K562 (cell line): Measurements from ENCODE around the gene CPLX1. TPM values are rescaled to one million over a fixed set of nuclear protein-coding genes. Genes with fewer than 3 reads are reported as not detected.

Experiments used
- DEAF1 ChIP-seq: fragments of 450-650 bp; formaldehyde crosslinking; IDR thresholded peaks from 2 replicates; pipeline ENCODE4 v1.4.0; 2020; ENCODE audit warnings: mild to moderate bottlenecking, moderate library complexity
- IRF2 ChIP-seq: sonication (generic); formaldehyde crosslinking; IDR thresholded peaks from 2 replicates; pipeline ENCODE4 v1.8.1; 2022; ENCODE audit warnings: mild to moderate bottlenecking, missing genetic modification reagents
- L3MBTL2 ChIP-seq: fragments of 450-650 bp; IDR thresholded peaks from 2 replicates; pipeline ENCODE4 v1.6.1; 2016; ENCODE audit warnings: mild to moderate bottlenecking, moderate library complexity
- MAZ ChIP-seq, 2 experiments: fragments of 450-650 bp in 1 of 2; sonication (generic) in 1 of 2; formaldehyde crosslinking; IDR thresholded peaks in 1 of 2; conservative IDR thresholded peaks in 1 of 2; 2 replicates each; pipeline versions ENCODE4 v1.4.0 to v1.5.0; 2020; ENCODE audit warnings: mild to moderate bottlenecking in 1 of 2, missing genetic modification reagents in 1 of 2
- MYBL2 ChIP-seq, 2 experiments: fragments of 450-650 bp in 1 of 2; sonication (generic) in 1 of 2; formaldehyde crosslinking in 1 of 2; IDR thresholded peaks; 2 replicates each; pipeline versions ENCODE4 v1.6.1 to v1.8.1; 2017 to 2022; ENCODE audit warnings: borderline replicate concordance in 1 of 2, inconsistent platforms in 1 of 2, low read depth in 1 of 2, mild to moderate bottlenecking in 1 of 2, missing genetic modification reagents in 1 of 2, moderate library complexity in 1 of 2
- NFYB ChIP-seq: IDR thresholded peaks from 2 replicates; pipeline ENCODE4 v1.6.1; 2011; ENCODE audit warnings: mild to moderate bottlenecking, moderate library complexity; ENCODE audit not compliant: insufficient read length; ENCODE audit errors: extremely low read depth
- TEAD1 ChIP-seq, 2 experiments: fragments of 450-650 bp in 1 of 2; sonication (generic) in 1 of 2; formaldehyde crosslinking; IDR thresholded peaks; 2 replicates each; pipeline versions ENCODE4 v1.4.0 to v1.8.0; 2020 to 2022; ENCODE audit warnings: mild to moderate bottlenecking in 2 of 2, missing genetic modification reagents in 1 of 2
- TEAD4 ChIP-seq, 2 experiments: sonication (generic) in 1 of 2; formaldehyde crosslinking in 1 of 2; IDR thresholded peaks; 2 replicates each; pipeline versions ENCODE4 v1.6.1 to v1.8.0; 2012 to 2022; ENCODE audit warnings: borderline replicate concordance in 1 of 2, inconsistent platforms in 1 of 2, low read length in 1 of 2, mild to moderate bottlenecking in 1 of 2, missing genetic modification reagents in 1 of 2
- ZNF316 ChIP-seq: fragments of 450-650 bp; IDR thresholded peaks from 2 replicates; pipeline ENCODE4 v1.6.1; 2016
- polyA plus RNA-seq, 8 experiments: library from polyadenylated mRNA; depleted of rRNA in 4 of 8; stranded (reverse) in 5 of 8; unstranded in 3 of 8; fragments of >200 nt; fragmentation: Nextera tagmentation in 2 of 8; fragmentation: Illumina TruSeq in 1 of 8; extraction: Ambion mirVana in 2 of 8; extraction: Trizol in 1 of 8; gene quantifications; 2 replicates each; pipeline versions ENCODE4 v1.2.1 to v1.2.3, GENCODE V29; 2011 to 2014; ENCODE audit warnings: inconsistent platforms in 1 of 8, missing spikeins in 1 of 8
- total RNA-seq, 7 experiments: library from RNA; depleted of rRNA in 6 of 7; stranded (reverse); fragments of >200 nt in 6 of 7; fragmentation: Illumina TruSeq in 2 of 7; extraction: Trizol in 2 of 7; gene quantifications; 2 replicates each; pipeline versions ENCODE4 v1.2.1 to v1.2.3, GENCODE V29; 2011 to 2021; ENCODE audit warnings: low replicate concordance in 1 of 7
- TF ChIP-seq, protein P1 (sequence below), 2 experiments: IDR thresholded peaks; 2 replicates each; pipeline ENCODE4 v1.6.1; 2011; ENCODE audit warnings: borderline replicate concordance in 1 of 2, control low read depth in 1 of 2, low read depth in 1 of 2, low read length in 1 of 2, mild to moderate bottlenecking in 1 of 2, mixed read lengths in 1 of 2, moderate library complexity in 1 of 2; ENCODE audit not compliant: insufficient read depth in 1 of 2, insufficient read length in 1 of 2, poor library complexity in 1 of 2, severe bottlenecking in 1 of 2; ENCODE audit errors: extremely low read depth in 1 of 2
- TF ChIP-seq, protein P2 (sequence below): fragments of 450-650 bp; IDR thresholded peaks from 2 replicates; pipeline ENCODE4 v1.6.1; 2016; ENCODE audit warnings: mild to moderate bottlenecking, moderate library complexity

The CPLX1 gene
- total and polyA plus RNA-seq, 9 of the 15 experiments (the other 6 are each of a cell fraction or from before 2014, with no cell fraction given): 0.03 to 3.3 (median 0.17) TPM; not detected in 2

DNA sequence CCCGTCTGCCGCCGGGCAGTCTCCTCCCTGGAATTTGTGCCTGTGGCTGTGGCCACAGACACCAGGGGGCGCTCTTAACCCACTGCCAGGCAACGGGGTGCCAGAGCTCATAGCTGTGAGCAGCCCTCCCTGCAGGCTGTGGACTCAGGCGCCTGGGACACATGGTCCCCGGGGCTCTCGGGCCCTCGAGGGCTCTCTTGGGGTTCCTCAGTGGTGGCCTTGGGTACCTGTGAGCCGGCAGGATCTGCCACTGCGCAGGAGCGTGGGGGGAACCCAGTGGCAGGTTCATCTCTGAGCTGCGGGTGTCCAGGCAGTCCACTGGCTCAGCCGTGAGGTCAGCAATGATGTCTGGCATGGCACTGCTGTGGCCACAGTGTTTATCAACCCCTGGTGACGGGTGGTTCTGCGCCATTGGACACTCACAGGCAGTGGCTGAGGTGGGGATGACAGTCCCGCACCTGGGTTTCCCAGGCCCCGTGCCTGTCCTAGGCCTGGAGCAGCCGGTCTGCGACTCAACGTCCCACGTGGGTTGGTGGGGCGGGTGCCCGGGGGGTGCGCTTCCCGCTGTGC, 83.1 kb downstream of the CPLX1 start (continued):
- TF ChIP-seq NFYB (no peak), MYBL2 (IDR thresholded peaks at IDR 0.05; ENCODE audit: low read depth) (no peak), MYBL2 (CRISPR knock-in tag; IDR thresholded peaks at IDR 0.05; ENCODE audit: borderline replicate concordance) (no peak), L3MBTL2 (0 out of 2 replicates have a peak, but pooled peaks have one; percentile 23), MAZ (CRISPR knock-in tag; conservative IDR thresholded peaks at IDR 0.05 in 1 of 2, IDR thresholded peaks at IDR 0.05 in 1 of 2) (peak in 1 of 2 experiments; percentile 51; a peak in 1 of 4 replicates), ZNF316 (no peak), DEAF1 (CRISPR knock-in tag) (0 out of 2 replicates have a peak, but pooled peaks have one; percentile 24), TEAD4 (IDR thresholded peaks at IDR 0.05; ENCODE audit: low read length) (0 out of 2 replicates have a peak, but pooled peaks have one; percentile 32), TEAD4 (CRISPR knock-in tag; IDR thresholded peaks at IDR 0.05; ENCODE audit: borderline replicate concordance) (no peak), TEAD1 (CRISPR knock-in tag; IDR thresholded peaks at IDR 0.05) (peak in 1 of 2 experiments; percentile 87; a peak in 1 of 4 replicates), IRF2 (CRISPR knock-in tag) (no peak)
- TF ChIP-seq, protein P1, sequence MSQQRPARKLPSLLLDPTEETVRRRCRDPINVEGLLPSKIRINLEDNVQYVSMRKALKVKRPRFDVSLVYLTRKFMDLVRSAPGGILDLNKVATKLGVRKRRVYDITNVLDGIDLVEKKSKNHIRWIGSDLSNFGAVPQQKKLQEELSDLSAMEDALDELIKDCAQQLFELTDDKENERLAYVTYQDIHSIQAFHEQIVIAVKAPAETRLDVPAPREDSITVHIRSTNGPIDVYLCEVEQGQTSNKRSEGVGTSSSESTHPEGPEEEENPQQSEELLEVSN (IDR thresholded peaks at IDR 0.05; ENCODE audit: borderline replicate concordance in 1 of 2, extremely low read depth in 1 of 2, insufficient read depth in 1 of 2, insufficient read length in 1 of 2, low read depth in 1 of 2, low read length in 1 of 2, poor library complexity in 1 of 2, severe bottlenecking in 1 of 2): peak in 1 of 2 experiments; percentile 72
- TF ChIP-seq, protein P2, sequence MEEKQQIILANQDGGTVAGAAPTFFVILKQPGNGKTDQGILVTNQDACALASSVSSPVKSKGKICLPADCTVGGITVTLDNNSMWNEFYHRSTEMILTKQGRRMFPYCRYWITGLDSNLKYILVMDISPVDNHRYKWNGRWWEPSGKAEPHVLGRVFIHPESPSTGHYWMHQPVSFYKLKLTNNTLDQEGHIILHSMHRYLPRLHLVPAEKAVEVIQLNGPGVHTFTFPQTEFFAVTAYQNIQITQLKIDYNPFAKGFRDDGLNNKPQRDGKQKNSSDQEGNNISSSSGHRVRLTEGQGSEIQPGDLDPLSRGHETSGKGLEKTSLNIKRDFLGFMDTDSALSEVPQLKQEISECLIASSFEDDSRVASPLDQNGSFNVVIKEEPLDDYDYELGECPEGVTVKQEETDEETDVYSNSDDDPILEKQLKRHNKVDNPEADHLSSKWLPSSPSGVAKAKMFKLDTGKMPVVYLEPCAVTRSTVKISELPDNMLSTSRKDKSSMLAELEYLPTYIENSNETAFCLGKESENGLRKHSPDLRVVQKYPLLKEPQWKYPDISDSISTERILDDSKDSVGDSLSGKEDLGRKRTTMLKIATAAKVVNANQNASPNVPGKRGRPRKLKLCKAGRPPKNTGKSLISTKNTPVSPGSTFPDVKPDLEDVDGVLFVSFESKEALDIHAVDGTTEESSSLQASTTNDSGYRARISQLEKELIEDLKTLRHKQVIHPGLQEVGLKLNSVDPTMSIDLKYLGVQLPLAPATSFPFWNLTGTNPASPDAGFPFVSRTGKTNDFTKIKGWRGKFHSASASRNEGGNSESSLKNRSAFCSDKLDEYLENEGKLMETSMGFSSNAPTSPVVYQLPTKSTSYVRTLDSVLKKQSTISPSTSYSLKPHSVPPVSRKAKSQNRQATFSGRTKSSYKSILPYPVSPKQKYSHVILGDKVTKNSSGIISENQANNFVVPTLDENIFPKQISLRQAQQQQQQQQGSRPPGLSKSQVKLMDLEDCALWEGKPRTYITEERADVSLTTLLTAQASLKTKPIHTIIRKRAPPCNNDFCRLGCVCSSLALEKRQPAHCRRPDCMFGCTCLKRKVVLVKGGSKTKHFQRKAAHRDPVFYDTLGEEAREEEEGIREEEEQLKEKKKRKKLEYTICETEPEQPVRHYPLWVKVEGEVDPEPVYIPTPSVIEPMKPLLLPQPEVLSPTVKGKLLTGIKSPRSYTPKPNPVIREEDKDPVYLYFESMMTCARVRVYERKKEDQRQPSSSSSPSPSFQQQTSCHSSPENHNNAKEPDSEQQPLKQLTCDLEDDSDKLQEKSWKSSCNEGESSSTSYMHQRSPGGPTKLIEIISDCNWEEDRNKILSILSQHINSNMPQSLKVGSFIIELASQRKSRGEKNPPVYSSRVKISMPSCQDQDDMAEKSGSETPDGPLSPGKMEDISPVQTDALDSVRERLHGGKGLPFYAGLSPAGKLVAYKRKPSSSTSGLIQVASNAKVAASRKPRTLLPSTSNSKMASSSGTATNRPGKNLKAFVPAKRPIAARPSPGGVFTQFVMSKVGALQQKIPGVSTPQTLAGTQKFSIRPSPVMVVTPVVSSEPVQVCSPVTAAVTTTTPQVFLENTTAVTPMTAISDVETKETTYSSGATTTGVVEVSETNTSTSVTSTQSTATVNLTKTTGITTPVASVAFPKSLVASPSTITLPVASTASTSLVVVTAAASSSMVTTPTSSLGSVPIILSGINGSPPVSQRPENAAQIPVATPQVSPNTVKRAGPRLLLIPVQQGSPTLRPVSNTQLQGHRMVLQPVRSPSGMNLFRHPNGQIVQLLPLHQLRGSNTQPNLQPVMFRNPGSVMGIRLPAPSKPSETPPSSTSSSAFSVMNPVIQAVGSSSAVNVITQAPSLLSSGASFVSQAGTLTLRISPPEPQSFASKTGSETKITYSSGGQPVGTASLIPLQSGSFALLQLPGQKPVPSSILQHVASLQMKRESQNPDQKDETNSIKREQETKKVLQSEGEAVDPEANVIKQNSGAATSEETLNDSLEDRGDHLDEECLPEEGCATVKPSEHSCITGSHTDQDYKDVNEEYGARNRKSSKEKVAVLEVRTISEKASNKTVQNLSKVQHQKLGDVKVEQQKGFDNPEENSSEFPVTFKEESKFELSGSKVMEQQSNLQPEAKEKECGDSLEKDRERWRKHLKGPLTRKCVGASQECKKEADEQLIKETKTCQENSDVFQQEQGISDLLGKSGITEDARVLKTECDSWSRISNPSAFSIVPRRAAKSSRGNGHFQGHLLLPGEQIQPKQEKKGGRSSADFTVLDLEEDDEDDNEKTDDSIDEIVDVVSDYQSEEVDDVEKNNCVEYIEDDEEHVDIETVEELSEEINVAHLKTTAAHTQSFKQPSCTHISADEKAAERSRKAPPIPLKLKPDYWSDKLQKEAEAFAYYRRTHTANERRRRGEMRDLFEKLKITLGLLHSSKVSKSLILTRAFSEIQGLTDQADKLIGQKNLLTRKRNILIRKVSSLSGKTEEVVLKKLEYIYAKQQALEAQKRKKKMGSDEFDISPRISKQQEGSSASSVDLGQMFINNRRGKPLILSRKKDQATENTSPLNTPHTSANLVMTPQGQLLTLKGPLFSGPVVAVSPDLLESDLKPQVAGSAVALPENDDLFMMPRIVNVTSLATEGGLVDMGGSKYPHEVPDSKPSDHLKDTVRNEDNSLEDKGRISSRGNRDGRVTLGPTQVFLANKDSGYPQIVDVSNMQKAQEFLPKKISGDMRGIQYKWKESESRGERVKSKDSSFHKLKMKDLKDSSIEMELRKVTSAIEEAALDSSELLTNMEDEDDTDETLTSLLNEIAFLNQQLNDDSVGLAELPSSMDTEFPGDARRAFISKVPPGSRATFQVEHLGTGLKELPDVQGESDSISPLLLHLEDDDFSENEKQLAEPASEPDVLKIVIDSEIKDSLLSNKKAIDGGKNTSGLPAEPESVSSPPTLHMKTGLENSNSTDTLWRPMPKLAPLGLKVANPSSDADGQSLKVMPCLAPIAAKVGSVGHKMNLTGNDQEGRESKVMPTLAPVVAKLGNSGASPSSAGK: peak; percentile 68
